HEK293T (cell line): ENCODE results near the gene FBLN1.

Source experiments
- CTCF ChIA-PET: fragments of 350-600 bp; formaldehyde crosslinking; extraction: SDS; loops from one replicate; lab custom pipeline; 2021; ENCODE audit warnings: antibody characterized with exemption, inconsistent platforms; lab: Yijun Ruan, JAX
- POLR2A ChIA-PET: fragments of 350-600 bp; formaldehyde crosslinking; extraction: SDS; loops from one replicate; lab custom pipeline; 2020; ENCODE audit warnings: antibody characterized with exemption, inconsistent platforms; lab: Yijun Ruan, JAX
- DNase-seq: peaks from one replicate; pipeline ENCODE4 v3.0.0; 2012; ENCODE audit warnings: mixed read lengths; ENCODE audit errors: extremely low spot score
- ARNT ChIP-seq: fragments of 450-650 bp; IDR thresholded peaks from 2 replicates; pipeline ENCODE4 v1.6.1; 2017; ENCODE audit warnings: mild to moderate bottlenecking
- BHLHE40 ChIP-seq: fragments of 450-650 bp; IDR thresholded peaks from 2 replicates; pipeline ENCODE4 v1.6.1; 2016; ENCODE audit warnings: mild to moderate bottlenecking, moderate library complexity, borderline replicate concordance
- CTBP1 ChIP-seq: fragments of 450-650 bp; IDR thresholded peaks from 2 replicates; pipeline ENCODE4 v1.6.1; 2016; ENCODE audit warnings: borderline replicate concordance
- ELF4 ChIP-seq: fragments of 450-650 bp; IDR thresholded peaks from 2 replicates; pipeline ENCODE4 v1.6.1; 2017; ENCODE audit warnings: antibody characterized with exemption
- FOXA1 ChIP-seq: fragments of 450-650 bp; IDR thresholded peaks from 2 replicates; pipeline ENCODE4 v1.6.1; 2016; ENCODE audit warnings: mild to moderate bottlenecking
- FOXK2 ChIP-seq: fragments of 450-650 bp; IDR thresholded peaks from 2 replicates; pipeline ENCODE4 v1.6.1; 2016; ENCODE audit warnings: mild to moderate bottlenecking
- FOXM1 ChIP-seq: fragments of 450-650 bp; IDR thresholded peaks from 2 replicates; pipeline ENCODE4 v1.6.1; 2017; ENCODE audit warnings: mild to moderate bottlenecking, borderline replicate concordance
- HDGF ChIP-seq: fragments of 450-650 bp; IDR thresholded peaks from 2 replicates; pipeline ENCODE4 v1.6.1; 2017; ENCODE audit warnings: antibody characterized with exemption, borderline replicate concordance
- L3MBTL2 ChIP-seq: fragments of 450-650 bp; conservative IDR thresholded peaks from 2 replicates; pipeline ENCODE4 v1.6.1; 2016; ENCODE audit warnings: mild to moderate bottlenecking
- LEF1 ChIP-seq: fragments of 450-650 bp; IDR thresholded peaks from 2 replicates; pipeline ENCODE4 v1.6.1; 2017; ENCODE audit warnings: mild to moderate bottlenecking, borderline replicate concordance
- NFRKB ChIP-seq: fragments of 450-650 bp; IDR thresholded peaks from 2 replicates; pipeline ENCODE4 v1.6.1; 2016; ENCODE audit warnings: mild to moderate bottlenecking, moderate library complexity
- SP1 ChIP-seq: fragments of 450-650 bp; IDR thresholded peaks from 2 replicates; pipeline ENCODE4 v1.6.1; 2017
- SUZ12 ChIP-seq: fragments of 450-650 bp; IDR thresholded peaks from 2 replicates; pipeline ENCODE4 v1.6.1; 2016; ENCODE audit warnings: mild to moderate bottlenecking
- TARDBP ChIP-seq: fragments of 450-650 bp; IDR thresholded peaks from 2 replicates; pipeline ENCODE4 v1.6.1; 2016
- ZNF384 ChIP-seq: fragments of 450-650 bp; IDR thresholded peaks from 2 replicates; pipeline ENCODE4 v1.6.1; 2016
- TF ChIP-seq, protein P1 (sequence below): fragments of 450-650 bp; IDR thresholded peaks from 2 replicates; pipeline ENCODE4 v1.6.1; 2016

Gene FBLN1

DNA sequence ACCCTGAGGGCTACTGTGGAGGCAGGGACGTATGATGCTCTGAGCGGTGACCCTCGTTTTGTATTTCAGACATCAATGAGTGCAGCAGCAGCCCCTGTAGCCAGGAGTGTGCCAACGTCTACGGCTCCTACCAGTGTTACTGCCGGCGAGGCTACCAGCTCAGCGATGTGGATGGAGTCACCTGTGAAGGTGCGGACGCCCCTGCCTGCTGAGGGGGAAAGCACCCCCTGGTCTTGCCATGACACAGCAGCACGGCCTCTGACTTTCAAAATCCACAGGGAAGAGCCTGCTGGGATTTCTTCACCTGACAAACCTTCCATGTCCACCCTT is 44.3 kb downstream of the FBLN1 start:
- no peak for TF ChIP-seq ELF4
- TF ChIP-seq SP1, result no peak
- TF ChIP-seq BHLHE40, result no peak
- TF ChIP-seq ARNT, result no peak
- TF ChIP-seq SUZ12, result no peak
- TF ChIP-seq ZNF384, result no peak
- TF ChIP-seq CTBP1, result no peak
- no peak for TF ChIP-seq HDGF
- TF ChIP-seq LEF1, result no peak
- TF ChIP-seq, protein P1, sequence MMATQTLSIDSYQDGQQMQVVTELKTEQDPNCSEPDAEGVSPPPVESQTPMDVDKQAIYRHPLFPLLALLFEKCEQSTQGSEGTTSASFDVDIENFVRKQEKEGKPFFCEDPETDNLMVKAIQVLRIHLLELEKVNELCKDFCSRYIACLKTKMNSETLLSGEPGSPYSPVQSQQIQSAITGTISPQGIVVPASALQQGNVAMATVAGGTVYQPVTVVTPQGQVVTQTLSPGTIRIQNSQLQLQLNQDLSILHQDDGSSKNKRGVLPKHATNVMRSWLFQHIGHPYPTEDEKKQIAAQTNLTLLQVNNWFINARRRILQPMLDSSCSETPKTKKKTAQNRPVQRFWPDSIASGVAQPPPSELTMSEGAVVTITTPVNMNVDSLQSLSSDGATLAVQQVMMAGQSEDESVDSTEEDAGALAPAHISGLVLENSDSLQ, result no peak
- CTCF ChIA-PET, result no interaction called here
- DNase-seq, result no peak
- POLR2A ChIA-PET, result no interaction called here

DNA sequence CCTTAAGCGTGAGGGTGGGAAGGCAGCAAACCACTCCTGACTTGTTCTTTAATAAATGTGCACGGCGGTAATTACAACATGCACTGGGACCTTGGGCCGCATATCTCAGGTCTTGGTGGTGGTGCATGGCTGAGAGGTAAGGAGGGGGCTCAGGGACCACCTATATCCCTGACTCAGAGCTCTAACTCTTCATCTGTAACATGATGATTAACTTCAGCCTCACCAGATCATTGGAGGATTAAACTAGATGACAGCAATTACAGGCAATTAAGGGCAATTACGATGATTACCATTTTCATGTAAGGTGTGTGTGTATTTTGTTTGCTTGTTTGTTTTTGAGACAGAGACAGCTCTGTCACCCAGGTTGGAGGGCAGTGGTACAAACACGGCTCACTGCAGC is 45.0 kb downstream of the FBLN1 start:
- DNase-seq, result no peak
- ChIA-PET POLR2A (no interaction called here), CTCF (no interaction called here)
- TF ChIP-seq SUZ12, result no peak
- no peak for TF ChIP-seq ARNT
- TF ChIP-seq HDGF, result no peak
- TF ChIP-seq BHLHE40, result no peak
- TF ChIP-seq NFRKB, result no peak
- no peak for TF ChIP-seq LEF1
- TF ChIP-seq FOXA1, result no peak
- no peak for TF ChIP-seq L3MBTL2
- no peak for TF ChIP-seq FOXK2
- TF ChIP-seq, protein P1, result no peak
- no peak for TF ChIP-seq FOXM1
- TF ChIP-seq ZNF384, result no peak
- no peak for TF ChIP-seq ELF4
- TF ChIP-seq CTBP1, result no peak
- no peak for TF ChIP-seq TARDBP
- no peak for TF ChIP-seq SP1

DNA sequence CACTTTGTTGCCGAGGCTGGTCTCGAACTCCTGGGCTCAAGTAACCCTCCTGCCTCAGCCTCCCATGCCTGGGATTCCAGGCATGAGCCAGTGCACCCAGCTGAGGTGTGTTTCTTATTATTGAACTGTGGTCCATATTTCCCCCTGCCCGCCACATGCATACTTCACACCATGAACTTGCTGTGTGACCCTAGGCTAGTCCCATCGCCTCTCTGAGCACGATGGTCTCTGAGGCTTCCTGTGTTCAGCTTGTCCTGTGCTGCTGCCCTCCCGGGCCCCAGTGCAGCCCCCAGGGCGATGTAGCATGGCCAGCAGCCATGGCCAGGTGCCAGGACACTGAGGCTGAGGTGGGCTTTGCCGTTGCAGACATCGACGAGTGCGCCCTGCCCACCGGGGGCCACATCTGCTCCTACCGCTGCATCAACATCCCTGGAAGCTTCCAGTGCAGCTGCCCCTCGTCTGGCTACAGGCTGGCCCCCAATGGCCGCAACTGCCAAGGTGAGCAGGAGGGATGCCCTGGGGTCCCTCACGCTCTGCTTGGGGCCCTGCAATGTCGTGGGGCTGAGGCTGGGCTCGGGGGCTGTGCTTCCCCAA is 45.7 kb downstream of the FBLN1 start:
- TF ChIP-seq FOXA1 (no peak), ARNT (no peak)
- DNase-seq, result no peak
- POLR2A ChIA-PET, result no interaction called here
- CTCF ChIA-PET, result interaction anchor here (0.6 kb wide), 1 partner anchor 867 kb away, joined by 3 read pairs; no protein-coding TSS in a partner anchor

DNA sequence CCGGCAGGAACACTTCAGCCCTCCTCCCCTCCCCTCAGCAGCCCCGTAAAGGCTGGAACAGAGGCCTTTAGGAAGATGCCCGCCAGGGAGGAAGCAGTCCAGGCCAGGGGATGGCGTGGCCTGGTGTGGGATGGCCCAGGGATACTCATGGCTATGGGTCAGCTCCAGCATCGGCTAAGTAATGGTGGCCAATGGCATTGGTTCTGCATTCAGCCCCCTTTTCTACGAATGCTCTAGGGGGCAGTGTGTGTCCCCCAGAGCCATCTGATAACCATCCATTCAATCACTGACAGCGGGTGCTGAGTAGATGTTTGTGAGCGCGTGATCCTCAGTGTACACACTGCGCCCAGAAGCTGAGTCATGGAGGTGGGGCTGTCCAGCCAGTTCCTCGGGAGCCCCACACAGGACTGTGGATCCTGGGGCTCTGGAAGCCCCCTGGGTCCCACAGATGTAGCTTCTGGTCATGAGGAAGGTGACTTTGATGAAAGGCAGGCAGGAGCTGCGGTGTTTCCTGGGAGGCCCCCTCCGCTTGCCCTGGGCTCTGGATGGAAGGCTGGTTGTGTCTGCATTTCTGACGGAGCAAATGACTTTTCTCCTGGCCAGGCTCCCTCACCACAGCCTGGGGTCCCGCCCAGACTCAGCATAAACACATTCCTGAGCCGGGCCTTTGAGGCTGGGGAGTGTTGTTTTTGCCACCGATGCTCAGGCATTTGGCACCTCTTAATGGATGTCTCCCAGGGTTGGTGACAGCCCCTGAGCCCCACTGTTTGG is 46.5 kb downstream of the FBLN1 start:
- TF ChIP-seq L3MBTL2 (no peak), NFRKB (no peak), CTBP1 (no peak), TARDBP (no peak), ZNF384 (no peak), HDGF (no peak), BHLHE40 (no peak), ARNT (no peak), SP1 (no peak), FOXM1 (no peak), ELF4 (no peak)
- TF ChIP-seq, protein P1, result no peak
- no peak for DNase-seq
- ChIA-PET CTCF (interaction anchor here (0.6 to 1.4 kb wide), 3 partner anchors 15 to 868 kb away, joined by 3 to 4 read pairs (median 3); no protein-coding TSS in a partner anchor), POLR2A (no interaction called here)

DNA sequence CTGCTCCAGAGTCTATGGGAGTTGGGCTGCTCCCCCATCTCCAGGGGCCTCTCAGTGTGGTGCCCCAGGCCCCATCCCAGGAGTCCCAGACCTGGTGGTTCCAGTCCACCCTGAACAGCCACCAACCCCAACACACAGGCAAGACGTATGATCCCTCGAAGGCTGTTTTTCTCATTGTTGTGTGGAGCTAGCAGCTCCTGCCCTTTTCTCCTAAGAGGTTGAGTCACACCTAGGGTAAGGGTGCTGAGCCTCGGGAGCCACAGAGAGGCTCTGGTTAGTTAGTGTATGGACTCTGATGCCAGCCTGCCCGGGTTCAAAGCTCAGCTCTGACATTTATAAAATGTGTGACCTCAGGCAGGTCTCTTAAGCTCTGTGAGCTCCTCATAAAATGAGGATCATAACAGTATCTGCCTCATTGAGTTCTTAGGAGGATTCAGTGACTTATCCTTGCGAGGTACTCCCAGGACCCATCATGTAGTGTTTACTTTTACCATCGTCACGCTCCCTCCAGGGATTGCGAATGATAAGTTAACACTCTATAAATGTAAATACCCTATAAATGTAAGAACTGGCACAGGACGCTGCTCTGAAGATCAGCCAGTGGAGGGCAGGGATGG is 47.2 kb downstream of the FBLN1 start:
- DNase-seq, result no peak
- ChIA-PET CTCF (interaction anchor here (1.0 to 1.4 kb wide), 2 partner anchors 15 to 109 kb away, joined by 3 to 4 read pairs; no protein-coding TSS in a partner anchor), POLR2A (no interaction called here)
- TF ChIP-seq FOXM1 (no peak), CTBP1 (no peak), L3MBTL2 (no peak), HDGF (no peak), TARDBP (no peak)

DNA sequence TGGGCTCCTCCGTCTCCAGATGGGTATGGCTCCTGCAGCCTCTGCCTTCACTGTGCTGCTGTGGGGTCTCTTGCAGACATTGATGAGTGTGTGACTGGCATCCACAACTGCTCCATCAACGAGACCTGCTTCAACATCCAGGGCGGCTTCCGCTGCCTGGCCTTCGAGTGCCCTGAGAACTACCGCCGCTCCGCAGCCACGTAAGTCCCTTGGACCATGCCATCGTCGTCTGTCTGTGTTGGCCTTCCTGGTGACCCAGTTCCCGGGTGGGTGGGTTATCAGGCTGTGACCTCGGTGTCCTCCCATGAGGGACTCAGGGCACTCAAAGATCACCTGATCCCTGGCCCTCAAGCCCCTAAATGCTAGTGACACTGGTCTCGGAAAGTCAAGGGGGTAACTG is 47.7 kb downstream of the FBLN1 start:
- TF ChIP-seq CTBP1, result no peak
- TF ChIP-seq ELF4, result no peak
- no peak for TF ChIP-seq FOXA1
- TF ChIP-seq ARNT, result no peak
- TF ChIP-seq, protein P1, result no peak
- TF ChIP-seq SUZ12, result no peak
- no peak for TF ChIP-seq NFRKB
- TF ChIP-seq FOXK2, result no peak
- TF ChIP-seq LEF1, result no peak
- no peak for TF ChIP-seq TARDBP
- TF ChIP-seq ZNF384, result no peak
- TF ChIP-seq L3MBTL2, result no peak
- TF ChIP-seq SP1, result no peak
- no peak for TF ChIP-seq BHLHE40
- TF ChIP-seq HDGF, result no peak
- TF ChIP-seq FOXM1, result no peak
- CTCF ChIA-PET, result interaction anchor here (1.4 kb wide), 1 partner anchor 109 kb away, joined by 3 read pairs; no protein-coding TSS in a partner anchor
- no peak for DNase-seq
- POLR2A ChIA-PET, result no interaction called here
